ENCODE results near the gene SPO11. TPM values are rescaled to one million over a fixed set of nuclear protein-coding genes. Genes with fewer than 3 reads are reported as not detected.

The SPO11 gene
- polyA plus RNA-seq, 2 of the 4 experiments (the other 2 are of a cell fraction), result not detected

- no peaks in the 10 kb centered on the region for H3K4me1 ChIP-seq
- FAIRE-seq (no peak), DNase-seq (ENCODE audit: low read depth in 1 of 2, low spot score in 1 of 2) (no peak), ATAC-seq (no peak)
- H3K27ac ChIP-seq, result no peak overlapping the region
- CTCF ChIA-PET, result interaction anchor here (1.6 kb wide), 1 partner anchor 229 kb away, joined by 4 read pairs; no protein-coding TSS in a partner anchor
- POLR2A ChIA-PET, result no interaction called here
- no peak overlapping the region for H3K4me2 ChIP-seq
- H3K9me3 ChIP-seq, result no peaks in the 10 kb centered on the region
- no peak overlapping the region for H3K4me3 ChIP-seq
- WGBS (ENCODE audit: missing lambda C conversion rate), result 63% methylated on average over 2 of the region's 2 CpGs
- TF ChIP-seq MYC (IDR thresholded peaks at IDR 0.05; ENCODE audit: borderline replicate concordance, low read length) (no peak), ZC3H11A (IDR thresholded peaks at IDR 0.05) (no peak), FOSB (CRISPR knock-in tag; IDR thresholded peaks at IDR 0.05) (no peak)
Measured at GRCh38 chr20:57321142-57321541, 8.5 kb upstream of the SPO11 start.

GRCh38 chr20:57322476-57322875 is 7.1 kb upstream of the SPO11 start:
- no peak overlapping the region for H3K27ac ChIP-seq
- no peak for TF ChIP-seq EHMT2 (IDR thresholded peaks at IDR 0.05; ENCODE audit: low read depth)
- TF ChIP-seq HEYL (CRISPR knock-in tag; IDR thresholded peaks at IDR 0.05), result no peak
- no peak for TF ChIP-seq PBX3 (IDR thresholded peaks at IDR 0.05)
- TF ChIP-seq GATA3 (IDR thresholded peaks at IDR 0.05; ENCODE audit: borderline replicate concordance), result no peak
- TF ChIP-seq HOXA7 (CRISPR knock-in tag; IDR thresholded peaks at IDR 0.05), result no peak
- TF ChIP-seq KDM5A (IDR thresholded peaks at IDR 0.05), result no peak
- TF ChIP-seq MAX (IDR thresholded peaks at IDR 0.05), result no peak
- TF ChIP-seq HES2 (IDR thresholded peaks at IDR 0.05), result no peak
- no peak for TF ChIP-seq POLR2AphosphoS2 (conservative IDR thresholded peaks at IDR 0.05; ENCODE audit: low read length)
- no peak for TF ChIP-seq ZC3H11A (IDR thresholded peaks at IDR 0.05)
- TF ChIP-seq ZNF302 (CRISPR knock-in tag; IDR thresholded peaks at IDR 0.05), result no peak
- TF ChIP-seq MAFK (IDR thresholded peaks at IDR 0.05; ENCODE audit: partially characterized antibody), result no peak
- no peak for TF ChIP-seq FOSB (CRISPR knock-in tag; IDR thresholded peaks at IDR 0.05)
- TF ChIP-seq HOXB5 (CRISPR knock-in tag; IDR thresholded peaks at IDR 0.05), result no peak
- ChIA-PET CTCF (interaction anchor here (0.9 to 2.8 kb wide), 5 partner anchors 8 to 232 kb away, joined by 3 to 13 read pairs (median 5); no protein-coding TSS in a partner anchor), POLR2A (no interaction called here)
- 46% methylated on average over 2 of the region's 2 CpGs for WGBS (ENCODE audit: missing lambda C conversion rate)
- no peaks in the 10 kb centered on the region for H3K9me3 ChIP-seq
- H3K4me2 ChIP-seq, result no peak overlapping the region
- FAIRE-seq, result no peak
- ATAC-seq, result no peak
- no peak for DNase-seq (ENCODE audit: low read depth in 1 of 2, low spot score in 1 of 2)
- H3K4me3 ChIP-seq, result no peak overlapping the region
- H3K4me1 ChIP-seq, result no peaks in the 10 kb centered on the region

- H3K4me3 ChIP-seq, result no peak overlapping the region
- ATAC-seq, result no peak
- WGBS (ENCODE audit: missing lambda C conversion rate), result 22% methylated on average over 6 of the region's 6 CpGs
- CTCF ChIA-PET, result interaction anchor here (0.5 to 2.8 kb wide), 5 partner anchors 8 to 911 kb away, joined by 3 to 13 read pairs (median 3); no protein-coding TSS in a partner anchor
- no peak overlapping the region for H3K27ac ChIP-seq
- POLR2A ChIA-PET, result no interaction called here
- no peak for TF ChIP-seq HMGXB4 (CRISPR knock-in tag; IDR thresholded peaks at IDR 0.05; ENCODE audit: borderline replicate concordance)
- TF ChIP-seq JUNB (IDR thresholded peaks at IDR 0.05), result no peak
- TF ChIP-seq POLR2AphosphoS2 (conservative IDR thresholded peaks at IDR 0.05; ENCODE audit: low read length), result no peak
- TF ChIP-seq KDM5A (IDR thresholded peaks at IDR 0.05), result no peak
- TF ChIP-seq EHF (CRISPR knock-in tag; IDR thresholded peaks at IDR 0.05), result no peak
- TF ChIP-seq MAX (IDR thresholded peaks at IDR 0.05), result no peak
- no peak for TF ChIP-seq USF2 (IDR thresholded peaks at IDR 0.05)
- no peak for TF ChIP-seq SREBF2 (IDR thresholded peaks at IDR 0.05)
- TF ChIP-seq HOXB5 (CRISPR knock-in tag; IDR thresholded peaks at IDR 0.05), result no peak
- no peak for TF ChIP-seq RAD21 (conservative IDR thresholded peaks at IDR 0.05 in 1 of 2, IDR thresholded peaks at IDR 0.05 in 1 of 2)
- TF ChIP-seq ZNF302 (CRISPR knock-in tag; IDR thresholded peaks at IDR 0.05), result no peak
- TF ChIP-seq SMC3 (IDR thresholded peaks at IDR 0.05), result no peak
- no peak for TF ChIP-seq PBX3 (IDR thresholded peaks at IDR 0.05)
- no peak for TF ChIP-seq ESRRA (IDR thresholded peaks at IDR 0.05; ENCODE audit: borderline replicate concordance, low read length)
- TF ChIP-seq CEBPB (IDR thresholded peaks at IDR 0.05), result no peak
- H3K9me3 ChIP-seq, result no peaks in the 10 kb centered on the region
- FAIRE-seq, result no peak
- DNase-seq (ENCODE audit: low read depth in 1 of 2, low spot score in 1 of 2), result no peak
- no peaks in the 10 kb centered on the region for H3K4me1 ChIP-seq
- no peak overlapping the region for H3K4me2 ChIP-seq
Measured at GRCh38 chr20:57323034-57323433, 6.6 kb upstream of the SPO11 start.
